GM19023 (cell line): ENCODE results near the gene YEATS4.

Experiments
- ATAC-seq: cut with Tn5 transposase; IDR thresholded peaks from one replicate; pipeline ENCODE4 v1.9.1; 2021; ENCODE audit warnings: mild to moderate bottlenecking, moderate library complexity; ENCODE audit not compliant: unreplicated experiment

Gene YEATS4

GRCh38 chr12:69430942-69431590, 71.5 kb downstream of the YEATS4 start:
- ATAC-seq, result no peak

- ATAC-seq, result no peak
Measured at GRCh38 chr12:69431591-69432222, 72.2 kb downstream of the YEATS4 start.

- ATAC-seq, result no peak
Measured at GRCh38 chr12:69433653-69434052, 74.1 kb downstream of the YEATS4 start.

GRCh38 chr12:69435644-69436043, 76.1 kb downstream of the YEATS4 start:
- ATAC-seq, result no peak

GRCh38 chr12:69437073-69437472, 77.5 kb downstream of the YEATS4 start:
- no peak for ATAC-seq

- no peak for ATAC-seq
Measured at GRCh38 chr12:69438539-69438938, 79.0 kb downstream of the YEATS4 start.

GRCh38 chr12:69440016-69440415, 80.5 kb downstream of the YEATS4 start:
- no peak for ATAC-seq
